GM19468 (cell line): ENCODE results near the gene TNXB.
"Not testable (repeated sequence)": the region's sequence is repeated elsewhere in the genome, so short reads cannot be mapped to it uniquely, and the experiment has no call there.

ENCODE experiments used
- ATAC-seq: cut with Tn5 transposase; IDR thresholded peaks from one replicate; pipeline ENCODE4 v1.9.1; 2021; ENCODE audit warnings: mild to moderate bottlenecking, moderate library complexity, moderate number of reproducible peaks; ENCODE audit not compliant: unreplicated experiment; ENCODE audit errors: extremely low read depth

Gene TNXB

DNA sequence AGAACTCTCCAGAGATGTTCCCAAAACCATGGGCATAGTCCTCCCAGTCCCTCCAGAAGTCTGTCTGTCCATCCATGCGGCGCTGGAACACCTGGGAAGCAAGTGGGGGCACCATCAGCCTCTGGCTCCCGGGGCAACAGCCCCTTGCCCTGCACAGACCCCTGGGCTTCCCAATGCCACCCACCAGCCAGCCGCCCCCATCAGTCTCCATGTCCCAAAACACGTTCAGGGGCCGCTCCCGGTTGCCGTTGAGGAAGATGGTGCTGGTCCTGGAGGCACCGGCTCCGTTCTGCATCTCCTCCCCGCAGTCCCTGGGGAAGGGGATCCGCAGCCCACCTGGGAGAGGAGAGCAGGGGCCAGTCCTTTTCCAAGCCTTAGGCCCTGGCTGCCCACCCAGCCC is 99.6 kb downstream of the TNXB start:
- ATAC-seq = not testable (repeated sequence)

DNA sequence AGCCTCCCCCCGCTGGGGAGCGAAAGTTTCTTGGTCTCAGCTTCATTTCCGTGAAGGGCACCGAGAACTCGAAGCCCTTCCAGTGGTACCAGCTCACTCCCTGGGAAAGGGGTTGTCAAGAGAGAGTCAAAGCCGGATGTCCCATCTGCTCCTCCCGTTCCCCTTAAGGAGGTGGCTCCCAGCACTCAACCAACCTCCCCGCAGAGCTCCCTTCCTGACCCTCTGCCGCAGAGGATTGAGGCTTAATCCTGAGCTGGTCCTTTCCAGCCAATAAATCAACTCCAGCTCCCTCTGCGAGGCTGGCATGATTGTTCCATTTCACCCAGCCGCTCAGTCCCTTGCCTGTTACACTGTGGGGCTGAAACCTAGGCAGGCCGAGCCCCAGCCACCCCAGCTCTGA is 100.5 kb downstream of the TNXB start:
- not testable (repeated sequence) for ATAC-seq

DNA sequence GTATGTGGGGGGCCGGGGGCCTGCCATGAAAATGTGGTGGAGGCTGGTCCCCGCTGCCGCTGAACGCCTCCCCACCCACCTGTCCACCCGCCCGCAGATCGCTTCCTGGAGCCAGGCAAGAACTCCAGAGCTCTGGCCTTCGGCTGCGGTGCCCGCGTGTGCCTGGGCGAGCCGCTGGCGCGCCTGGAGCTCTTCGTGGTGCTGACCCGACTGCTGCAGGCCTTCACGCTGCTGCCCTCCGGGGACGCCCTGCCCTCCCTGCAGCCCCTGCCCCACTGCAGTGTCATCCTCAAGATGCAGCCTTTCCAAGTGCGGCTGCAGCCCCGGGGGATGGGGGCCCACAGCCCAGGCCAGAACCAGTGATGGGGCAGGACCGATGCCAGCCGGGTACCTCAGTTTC is 101.1 kb downstream of the TNXB start:
- ATAC-seq = not testable (repeated sequence)

DNA sequence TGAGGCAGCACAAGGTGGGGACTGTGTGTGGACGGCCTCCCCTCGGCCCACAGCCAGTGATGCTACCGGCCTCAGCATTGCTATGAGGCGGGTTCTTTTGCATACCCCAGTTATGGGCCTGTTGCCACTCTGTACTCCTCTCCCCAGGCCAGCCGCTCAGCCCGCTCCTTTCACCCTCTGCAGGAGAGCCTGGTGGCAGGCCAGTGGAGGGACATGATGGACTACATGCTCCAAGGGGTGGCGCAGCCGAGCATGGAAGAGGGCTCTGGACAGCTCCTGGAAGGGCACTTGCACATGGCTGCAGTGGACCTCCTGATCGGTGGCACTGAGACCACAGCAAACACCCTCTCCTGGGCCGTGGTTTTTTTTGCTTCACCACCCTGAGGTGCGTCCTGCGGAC is 102.1 kb downstream of the TNXB start:
- not testable (repeated sequence) for ATAC-seq

DNA sequence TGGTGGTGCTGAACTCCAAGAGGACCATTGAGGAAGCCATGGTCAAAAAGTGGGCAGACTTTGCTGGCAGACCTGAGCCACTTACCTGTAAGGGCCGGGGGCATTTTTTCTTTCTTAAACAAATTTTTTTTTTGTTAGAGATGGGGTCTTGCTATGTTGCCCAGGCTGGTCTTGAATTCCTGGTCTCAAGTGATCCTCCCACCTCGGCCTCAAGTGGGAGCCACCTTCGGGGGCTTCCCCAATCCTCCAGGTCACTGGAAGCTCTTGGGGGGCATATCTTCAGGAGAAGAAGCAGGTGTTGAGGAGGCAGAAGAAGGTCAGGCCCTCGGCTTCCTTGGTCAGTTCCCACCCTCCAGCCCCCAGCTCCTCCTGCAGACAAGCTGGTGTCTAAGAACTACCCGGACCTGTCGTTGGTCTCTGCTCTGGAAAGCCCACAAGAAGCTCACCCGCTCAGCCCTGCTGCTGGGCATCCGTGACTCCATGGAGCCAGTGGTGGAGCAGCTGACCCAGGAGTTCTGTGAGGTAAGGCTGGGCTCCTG is 103.1 kb downstream of the TNXB start:
- ATAC-seq = not testable (repeated sequence)

DNA sequence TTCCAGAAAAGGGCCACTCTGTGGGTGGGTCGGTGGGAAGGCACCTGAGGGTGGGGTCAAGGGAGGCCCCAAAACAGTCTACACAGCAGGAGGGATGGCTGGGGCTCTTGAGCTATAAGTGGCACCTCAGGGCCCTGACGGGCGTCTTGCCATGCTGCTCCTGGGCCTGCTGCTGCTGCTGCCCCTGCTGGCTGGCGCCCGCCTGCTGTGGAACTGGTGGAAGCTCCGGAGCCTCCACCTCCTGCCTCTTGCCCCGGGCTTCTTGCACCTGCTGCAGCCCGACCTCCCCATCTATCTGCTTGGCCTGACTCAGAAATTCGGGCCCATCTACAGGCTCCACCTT is 103.6 kb downstream of the TNXB start:
- not testable (repeated sequence) for ATAC-seq

DNA sequence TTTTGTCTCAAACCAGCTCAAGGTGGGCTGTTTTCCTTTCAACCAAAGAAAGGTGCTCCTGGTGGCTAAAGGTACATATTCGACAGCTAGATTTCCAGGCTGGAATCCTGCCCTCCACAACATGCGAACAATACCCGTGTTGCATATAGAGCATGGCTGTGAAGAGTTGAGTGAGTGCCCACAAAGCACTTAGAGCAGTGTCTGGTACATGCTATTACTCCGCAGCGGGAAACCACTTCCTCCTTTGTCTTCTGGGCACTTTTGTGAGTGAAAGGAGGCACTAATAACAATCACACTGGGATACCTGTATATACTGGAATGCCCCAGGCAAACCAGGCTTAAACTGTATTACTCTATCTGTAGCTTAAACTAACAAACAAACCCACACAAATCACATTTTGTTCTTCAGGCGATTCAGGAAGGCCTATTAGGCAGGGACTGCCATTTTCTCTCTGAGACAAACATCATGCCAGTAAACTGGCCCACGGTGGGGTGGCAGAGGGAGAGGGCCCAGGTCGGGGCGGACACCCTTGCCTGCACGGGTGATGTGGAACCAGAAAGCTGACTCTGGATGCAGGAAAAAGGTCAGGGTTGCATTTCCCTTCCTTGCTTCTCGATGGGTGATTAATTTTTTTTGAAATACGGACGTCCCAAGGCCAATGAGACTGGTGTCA is 104.1 kb downstream of the TNXB start:
- ATAC-seq = not testable (repeated sequence)

DNA sequence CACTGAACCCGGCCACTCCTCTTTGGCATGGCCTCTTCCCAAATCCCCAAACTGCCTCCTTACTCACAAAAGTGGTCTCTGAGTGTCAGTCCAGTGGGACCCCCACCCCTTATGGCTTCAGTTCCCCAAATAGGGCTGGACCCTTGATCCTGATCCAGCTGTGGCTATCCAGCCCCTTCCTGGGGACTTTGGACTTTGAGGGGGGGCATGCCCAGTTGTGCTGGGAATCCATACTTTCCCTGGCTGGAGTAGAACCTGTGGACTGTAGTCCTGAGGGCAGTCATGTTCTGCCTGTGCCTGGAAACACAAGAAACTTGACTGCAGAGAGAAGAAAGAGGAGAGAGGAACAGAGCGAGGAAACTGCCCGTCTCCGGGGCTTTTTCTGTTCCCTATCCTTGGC is 104.7 kb downstream of the TNXB start:
- not testable (repeated sequence) for ATAC-seq

DNA sequence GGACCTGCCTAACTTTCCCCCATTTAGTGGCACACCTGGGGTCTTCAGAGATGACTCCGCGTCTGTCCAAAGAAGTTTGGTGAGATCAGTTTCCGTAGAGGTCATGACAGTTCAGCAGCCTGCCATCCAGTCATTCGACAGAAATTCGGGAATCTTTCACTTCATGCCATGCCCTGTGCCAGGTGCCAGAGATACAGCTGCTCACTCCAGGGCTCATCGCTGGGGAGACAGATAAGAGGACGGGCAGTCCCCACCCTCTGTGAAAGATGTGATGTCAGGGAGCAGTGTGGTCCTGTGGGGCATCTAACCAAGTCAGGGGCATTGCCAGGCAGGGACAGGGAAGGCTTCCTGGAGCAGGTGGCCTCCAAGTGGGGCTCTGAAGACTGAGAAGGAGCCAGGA is 105.8 kb downstream of the TNXB start:
- not testable (repeated sequence) for ATAC-seq

DNA sequence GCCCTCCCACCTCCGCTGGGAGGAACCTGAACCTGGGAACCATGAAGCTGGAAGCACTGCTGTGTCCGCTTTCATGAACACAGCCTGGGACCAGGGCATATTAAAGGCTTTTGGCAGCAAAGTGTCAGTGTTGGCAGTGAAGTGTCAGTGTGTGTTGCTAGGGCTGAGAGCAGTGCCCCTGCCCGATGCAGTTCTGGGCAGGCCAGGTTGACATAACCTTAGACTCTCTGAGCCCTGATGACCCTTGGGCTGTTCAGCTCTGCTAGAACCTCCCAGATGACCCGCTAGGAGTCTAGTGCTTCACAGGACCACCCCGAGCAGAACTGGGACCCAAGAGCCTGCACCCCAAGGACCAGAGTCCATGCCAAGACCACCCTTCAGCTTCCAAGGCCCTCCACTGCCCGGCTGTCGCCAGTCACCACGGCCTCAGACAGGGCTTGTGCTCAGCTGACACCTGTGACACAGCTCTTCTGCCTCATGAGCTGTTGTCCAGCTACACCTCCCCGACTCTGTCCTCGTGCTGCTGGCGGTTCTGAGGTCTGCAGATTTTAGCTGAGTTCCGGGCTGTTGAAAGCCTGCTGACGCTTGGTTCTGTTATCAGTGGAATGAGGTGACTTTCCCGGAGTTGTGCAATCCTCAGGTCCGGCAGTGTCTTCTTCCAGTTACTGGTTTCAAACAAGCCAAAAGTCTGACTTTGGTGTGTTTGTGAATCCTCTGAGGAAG is 106.4 kb downstream of the TNXB start:
- ATAC-seq = not testable (repeated sequence)

DNA sequence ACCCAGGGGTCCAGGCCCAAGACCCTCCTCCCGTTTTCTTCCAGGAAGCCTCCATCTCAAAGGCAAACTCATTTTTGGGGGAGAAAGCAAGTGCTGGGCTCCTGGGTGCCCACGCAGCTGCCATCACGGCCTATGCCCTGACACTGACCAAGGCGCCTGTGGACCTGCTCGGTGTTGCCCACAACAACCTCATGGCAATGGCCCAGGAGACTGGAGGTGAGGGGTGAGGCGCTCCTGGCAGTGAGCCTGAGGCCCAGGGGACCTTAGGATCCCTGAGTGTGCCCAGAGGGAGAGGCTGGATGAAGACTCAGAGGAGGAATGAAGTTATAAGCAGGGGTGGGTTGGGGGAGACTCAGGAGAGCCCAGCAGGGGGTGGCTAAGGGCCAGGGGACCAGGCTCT is 112.8 kb downstream of the TNXB start:
- not testable (repeated sequence) for ATAC-seq

DNA sequence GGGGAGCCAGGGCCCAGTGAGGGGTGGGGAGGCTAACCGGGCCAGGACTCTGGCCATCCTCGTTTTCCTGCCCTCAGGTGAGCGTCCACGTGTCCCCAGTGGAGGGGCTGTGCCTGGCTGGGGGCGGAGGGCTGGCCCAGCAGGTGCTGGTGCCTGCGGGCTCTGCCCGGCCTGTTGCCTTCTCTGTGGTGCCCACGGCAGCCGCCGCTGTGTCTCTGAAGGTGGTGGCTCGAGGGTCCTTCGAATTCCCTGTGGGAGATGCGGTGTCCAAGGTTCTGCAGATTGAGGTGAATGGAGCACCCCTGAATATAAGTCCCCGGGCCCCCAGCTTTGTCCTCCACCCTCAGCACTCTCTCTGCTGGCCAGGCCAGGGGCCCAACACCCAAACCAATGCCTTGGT is 114.7 kb downstream of the TNXB start:
- not testable (repeated sequence) for ATAC-seq
